Left lung (tissue), 10 donors: Measurements from ENCODE around the gene EAF2. TPM values are rescaled to one million over a fixed set of nuclear protein-coding genes. Genes with fewer than 3 reads are reported as not detected.

Experiments
- ATAC-seq: fragments of 200-7000 bp; cut with Tn5 transposase; one replicate; pipeline ENCODE4 v1.9.1; 2020; ENCODE audit warnings: moderate library complexity
- DNase-seq, 4 donors: peaks; one replicate each; pipeline ENCODE4 v3.0.0-alpha.2; 2013 to 2020
- H3K27ac ChIP-seq, 2 donors: fragments of 200-600 bp; sonication (generic) in 1 of 2; one replicate each; pipeline versions ENCODE4 v1.5.0 to v1.8.0; 2020 to 2021
- H3K27me3 ChIP-seq, 2 donors: fragments of 200-600 bp; sonication (generic) in 1 of 2; one replicate each; pipeline versions ENCODE4 v1.5.0 to v1.8.0; 2020 to 2021
- H3K36me3 ChIP-seq, 2 donors: fragments of 200-600 bp; sonication (generic) in 1 of 2; one replicate each; pipeline versions ENCODE4 v1.5.0 to v1.8.0; 2020 to 2021
- H3K4me1 ChIP-seq, 2 donors: fragments of 200-600 bp; one replicate each; pipeline ENCODE4 v1.8.0; 2021
- H3K4me3 ChIP-seq, 2 donors: fragments of 200-600 bp; sonication (generic) in 1 of 2; one replicate each; pipeline versions ENCODE4 v1.5.0 to v1.8.0; 2020 to 2021; ENCODE audit warnings: mild to moderate bottlenecking in 1 of 2
- H3K9me3 ChIP-seq, 2 donors: fragments of 200-600 bp; sonication (generic) in 1 of 2; one replicate each; pipeline versions ENCODE4 v1.5.0 to v1.8.0; 2020 to 2021
- CTCF ChIP-seq, 2 donors: fragments of 200-600 bp; sonication (generic) in 1 of 2; IDR thresholded peaks; one replicate each; pipeline versions ENCODE4 v1.5.0 to v1.8.0; 2021; ENCODE audit warnings: antibody characterized with exemption in 2 of 2
- intact Hi-C, 2 donors: fragments of 100-400 bp; cut with DNase I; formaldehyde crosslinking; loops; one replicate each; pipeline versions ENCODE4 v1.11.2 to v1.14.2; 2022
- polyA plus RNA-seq, 6 donors: library from polyadenylated mRNA; unstranded; fragments of 120-200 nt; gene quantifications; one replicate each; pipeline ENCODE4 v1.2.1, GENCODE V29; 2013; ENCODE audit not compliant: insufficient read length in 6 of 6
- total RNA-seq, 2 donors: library from RNA; stranded (reverse); fragmentation: NEBNext Ultra II Directional; extraction: Animal tissue kit (Norgen Biotek cat#: 25700); gene quantifications; one replicate each; pipeline ENCODE4 v1.2.1, GENCODE V29; 2021
- donor health status: DM: no; HTN: yes; CAD: no.
- donor health status: DM: no; HTN: no; CAD: no.

The EAF2 gene
- total and polyA plus RNA-seq, 8 donors: 3.6 to 13.5 (median 4.2) TPM

DNA sequence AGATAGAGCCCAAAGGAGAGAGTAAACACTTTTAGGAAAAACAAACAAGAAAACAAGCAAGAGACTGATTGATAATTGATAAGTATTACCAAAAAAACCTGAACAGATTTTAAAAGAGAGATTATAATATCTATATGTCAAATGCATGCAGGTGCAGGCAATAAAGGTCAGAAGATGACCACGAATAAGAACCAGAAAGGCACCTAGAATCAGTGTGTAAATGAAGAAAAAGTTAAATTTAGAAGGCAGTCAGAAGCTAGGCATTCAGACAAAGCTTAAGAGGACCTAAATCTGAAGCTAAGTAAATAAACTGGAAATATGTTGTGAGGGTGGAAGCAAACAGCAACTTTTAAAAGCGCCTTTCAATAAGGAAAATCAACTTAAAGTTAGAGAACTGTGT is 16.4 kb upstream of the EAF2 start:
- no peak overlapping the region for H3K27ac ChIP-seq
- no peak for DNase-seq
- peaks cover 0 to 42% of the 10 kb centered on the region in 2 donors for H3K36me3 ChIP-seq
- TF ChIP-seq CTCF (IDR thresholded peaks at IDR 0.05): no peak
- intact Hi-C loops: no loop called here
- H3K9me3 ChIP-seq: peaks cover 0 to 15% of the 10 kb centered on the region in 2 donors
- H3K4me1 ChIP-seq: no peaks in the 10 kb centered on the region
- H3K27me3 ChIP-seq: no peaks in the 10 kb centered on the region
- no peak overlapping the region for H3K4me3 ChIP-seq
- ATAC-seq: no peak

DNA sequence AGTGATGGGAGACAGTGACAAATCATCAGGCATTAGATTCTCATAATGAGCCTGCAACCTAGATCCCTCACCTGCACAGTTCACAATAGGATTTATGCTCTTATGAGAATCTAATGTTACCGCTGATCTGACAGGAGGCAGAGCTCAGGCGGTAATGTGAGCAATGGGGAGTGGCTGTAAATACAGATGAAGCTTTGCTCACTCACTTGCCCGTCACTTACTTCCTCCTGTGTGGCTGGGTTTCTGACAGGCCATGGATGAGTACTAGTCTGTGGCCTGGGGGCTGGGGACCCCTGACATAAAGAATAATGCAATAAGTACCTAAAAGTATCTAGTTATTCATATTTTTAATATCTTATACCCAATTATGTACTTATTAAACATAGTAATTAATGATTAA is 15.8 kb upstream of the EAF2 start:
- DNase-seq (no peak), ATAC-seq (no peak)
- no peak overlapping the region for H3K27ac ChIP-seq
- no peak overlapping the region for H3K4me3 ChIP-seq
- peaks cover 0 to 49% of the 10 kb centered on the region in 2 donors for H3K36me3 ChIP-seq
- TF ChIP-seq CTCF (IDR thresholded peaks at IDR 0.05): no peak
- intact Hi-C loops: no loop called here
- H3K4me1 ChIP-seq: no peaks in the 10 kb centered on the region
- H3K9me3 ChIP-seq: peaks cover 0 to 21% of the 10 kb centered on the region in 2 donors
- H3K27me3 ChIP-seq: no peaks in the 10 kb centered on the region

DNA sequence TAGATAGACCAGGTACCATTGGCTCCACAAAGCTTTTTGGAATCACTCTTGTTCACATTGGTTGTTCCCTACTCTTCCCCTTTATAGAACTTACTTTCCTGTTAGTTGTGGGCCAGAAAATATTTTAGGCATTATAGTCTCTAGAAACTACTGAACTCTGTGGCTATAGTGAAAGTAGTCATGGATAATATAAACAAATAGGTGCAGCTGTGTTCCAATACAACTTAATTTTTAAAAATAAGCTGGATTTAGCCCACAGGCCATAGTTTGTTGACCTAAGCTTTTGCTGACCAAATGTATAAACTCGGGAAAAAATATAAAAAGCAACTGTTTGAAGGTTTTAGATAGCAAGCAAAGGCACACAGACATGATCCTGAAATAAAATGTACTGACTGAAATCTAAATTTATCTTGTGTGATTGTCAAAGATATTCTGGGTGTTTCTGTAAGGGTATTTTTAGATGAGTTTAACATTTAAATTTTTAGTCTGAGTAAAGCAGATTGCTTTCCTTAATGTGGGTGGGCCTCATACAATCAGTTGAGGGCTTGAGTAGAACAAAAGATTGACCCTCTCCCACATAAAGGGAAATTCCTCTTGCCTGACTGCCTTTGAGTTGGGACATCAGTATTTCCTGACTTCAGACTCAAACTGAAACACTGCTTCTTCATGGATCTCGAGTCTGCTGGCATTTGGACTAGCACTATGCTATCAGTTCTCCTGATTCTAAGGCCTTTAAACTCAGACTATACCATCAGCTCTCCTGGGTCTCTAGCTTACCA is 13.4 kb upstream of the EAF2 start:
- Histone ChIP-seq H3K27me3 (no peaks in the 10 kb centered on the region), H3K4me1 (no peaks in the 10 kb centered on the region), H3K27ac (no peak overlapping the region), H3K4me3 (no peak overlapping the region), H3K9me3 (peaks cover 0 to 23% of the 10 kb centered on the region in 2 donors), H3K36me3 (peaks cover 0 to 69% of the 10 kb centered on the region in 2 donors)
- no peak for TF ChIP-seq CTCF (IDR thresholded peaks at IDR 0.05)
- no peak for DNase-seq
- no peak for ATAC-seq
- intact Hi-C loops: no loop called here

DNA sequence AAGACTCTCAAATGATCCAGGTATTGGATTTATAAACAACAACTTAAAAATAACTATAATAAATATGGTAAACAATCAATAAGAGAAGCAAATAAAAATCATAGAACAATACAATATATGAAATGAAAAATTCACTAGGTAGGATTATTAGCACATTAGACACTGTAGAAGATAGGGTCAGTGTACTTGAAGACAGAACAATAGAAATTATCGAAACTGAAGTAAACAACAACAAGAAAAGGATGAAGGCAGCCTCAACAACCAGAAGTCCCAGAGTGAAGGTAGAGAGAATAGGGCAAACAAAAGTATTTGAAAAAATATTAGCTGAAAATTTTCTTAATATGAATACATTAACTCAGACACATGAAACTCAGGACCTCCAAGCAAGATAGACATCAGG is 12.0 kb upstream of the EAF2 start:
- TF ChIP-seq CTCF (IDR thresholded peaks at IDR 0.05): no peak
- no peak for DNase-seq
- ATAC-seq: no peak
- H3K4me3 ChIP-seq: no peak overlapping the region
- no peaks in the 10 kb centered on the region for H3K4me1 ChIP-seq
- no peaks in the 10 kb centered on the region for H3K27me3 ChIP-seq
- H3K9me3 ChIP-seq: peaks cover 0 to 23% of the 10 kb centered on the region in 2 donors
- intact Hi-C loops: no loop called here
- peaks cover 0 to 72% of the 10 kb centered on the region in 2 donors for H3K36me3 ChIP-seq
- H3K27ac ChIP-seq: no peak overlapping the region

- H3K4me3 ChIP-seq: peak overlapping the region; percentile 77 to 79
- peaks cover 7 to 21% of the 10 kb centered on the region in 2 donors for H3K4me1 ChIP-seq
- TF ChIP-seq CTCF (IDR thresholded peaks at IDR 0.05): no peak
- peak overlapping the region; percentile 74 to 91 for H3K27ac ChIP-seq
- intact Hi-C loops: no loop called here
- H3K27me3 ChIP-seq: no peaks in the 10 kb centered on the region
- peak in 1 of 4 donors; percentile 14 for DNase-seq
- H3K36me3 ChIP-seq: peaks cover 0 to 17% of the 10 kb centered on the region in 2 donors
- H3K9me3 ChIP-seq: no peaks in the 10 kb centered on the region
- ATAC-seq: peak; percentile 11
These were observed 795 bp upstream of the EAF2 start for GRCh38 chr3:121834157-121834670.
